Measurements from ENCODE around the gene TMEM132A. TPM values are rescaled to one million over a fixed set of nuclear protein-coding genes. Genes with fewer than 3 reads are reported as not detected.

TMEM132A gene
- total RNA-seq, 1 experiment from 2014 or later: 95.5 TPM

DNA sequence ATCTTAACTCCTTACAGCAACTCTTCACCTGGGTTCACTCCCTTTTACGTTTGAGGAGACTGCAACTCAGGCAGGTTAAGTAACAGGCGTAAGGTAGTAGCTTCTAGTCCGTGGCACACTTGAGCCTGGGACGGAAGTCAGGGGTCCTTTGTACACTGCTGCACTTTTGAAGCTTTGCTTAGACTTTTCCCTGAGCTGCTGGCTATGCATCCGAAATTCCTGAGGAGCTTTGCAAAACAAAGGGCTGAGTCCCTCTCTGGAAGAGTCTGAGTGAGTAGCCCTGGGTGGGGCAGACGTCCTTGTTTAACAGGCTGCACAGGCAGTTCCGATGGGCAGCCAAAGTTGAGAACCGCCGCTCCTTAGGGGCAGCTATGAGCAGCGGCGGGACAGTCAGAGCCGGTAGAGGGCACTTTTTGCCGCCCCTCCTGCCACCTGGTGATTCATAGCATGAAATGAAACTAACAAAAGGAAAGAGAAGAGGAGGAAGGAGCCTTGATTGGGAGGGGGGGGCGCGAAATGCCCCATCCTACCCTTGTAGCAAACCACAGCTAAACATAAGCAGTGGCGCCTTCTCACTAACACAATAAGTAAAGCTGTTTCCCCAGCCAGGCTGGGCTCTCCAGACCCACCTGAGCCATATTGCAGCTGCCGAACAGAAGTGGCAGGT lies 8.9 kb upstream of the TMEM132A start:
- Histone ChIP-seq H3K56ac (ENCODE audit: insufficient read length, low read depth, low read length) (no peak overlapping the region), H3K4ac (ENCODE audit: low read depth, low read length) (no peak overlapping the region), H3K4me2 (ENCODE audit: insufficient read depth, insufficient read length, low read length) (peak overlapping the region; percentile 76), H3K9ac (ENCODE audit: extremely low read depth, insufficient read length, low read length) (peak overlapping the region; percentile 72), H3K18ac (ENCODE audit: insufficient read length, low read depth, low read length) (peak overlapping the region; percentile 82), H3K27ac (ENCODE audit: insufficient read length, low read depth, low read length) (no peak overlapping the region), H3K14ac (ENCODE audit: insufficient read depth, low read length) (peak overlapping the region; percentile 56; the same call in 1 of the 2 replicates), H3K9me3 (ENCODE audit: control insufficient read depth, low read depth, low read length) (no peaks in the 10 kb centered on the region), H4K5ac (ENCODE audit: insufficient read length, low read depth, low read length) (no peak overlapping the region), H3K79me1 (ENCODE audit: insufficient read depth, low read depth, low read length, poor library complexity, severe bottlenecking) (no peaks in the 10 kb centered on the region), H3T11ph (ENCODE audit: low read length) (no peak overlapping the region), H3K4me1 (ENCODE audit: insufficient read depth, low read length) (peaks cover 2% of the 10 kb centered on the region), H3K27me3 (ENCODE audit: insufficient read depth, low read length) (no peaks in the 10 kb centered on the region), H3K79me2 (ENCODE audit: insufficient read depth, low read length) (no peaks in the 10 kb centered on the region; the same call in 1 of the 2 replicates), H2BK120ac (ENCODE audit: low read depth, low read length, poor library complexity, severe bottlenecking) (no peak overlapping the region), H3K23me2 (ENCODE audit: insufficient read length, low read depth, low read length, poor library complexity, severe bottlenecking) (peaks cover 22% of the 10 kb centered on the region), H2AFZ (ENCODE audit: low read length) (no peak overlapping the region), H4K91ac (ENCODE audit: insufficient read length, low read depth, low read length) (no peak overlapping the region), H4K8ac (replicated peaks; ENCODE audit: insufficient read length, low read depth, low read length) (no peak overlapping the region), H2AK5ac (ENCODE audit: insufficient read length, low read length) (no peak overlapping the region), H3K23ac (ENCODE audit: insufficient read length, low read depth, low read length) (no peak overlapping the region), H2BK12ac (ENCODE audit: insufficient read length, low read depth, low read length) (no peak overlapping the region), H4K20me1 (ENCODE audit: control insufficient read depth, insufficient read depth, insufficient read length) (no peaks in the 10 kb centered on the region), H2BK20ac (ENCODE audit: low read depth, low read length, poor library complexity, severe bottlenecking) (no peak overlapping the region), H2BK5ac (ENCODE audit: insufficient read length, low read length) (no peak overlapping the region), H2BK15ac (ENCODE audit: low read depth, low read length) (no peak overlapping the region)
- TF ChIP-seq CTCF (conservative IDR thresholded peaks at IDR 0.05): peak; percentile 44; the same call in 2 of the 3 replicates
- H3K4me1 Mint-ChIP-seq: peaks cover 40 to 42% of the 10 kb centered on the region in 2 experiments
- peak; percentile 77 for DNase-seq
- H3K27ac Mint-ChIP-seq: peak overlapping the region; percentile 68 to 95 (median 73); a peak in 5 of 7 replicates
- peaks cover 23% of the 10 kb centered on the region for H3K27me3 Mint-ChIP-seq (ENCODE audit: low read depth)
- no peaks in the 10 kb centered on the region; a peak in 2 of 5 replicates for H3K9me3 Mint-ChIP-seq
- no CpG with 5 or more reads among the region's 17 CpGs for WGBS (ENCODE audit: extremely low coverage, insufficient read length, low lambda C conversion rate)
- peaks cover 2 to 17% (median 5%) of the 10 kb centered on the region in 3 experiments for H3K36me3 Mint-ChIP-seq (ENCODE audit: insufficient read depth in 1 of 3, low read depth in 3 of 3)
- H3K4me3 Mint-ChIP-seq: peak overlapping the region; percentile 94 to 97
